PFSK-1 (cell line): ENCODE data around the gene CNOT4.

Experiments used
- POLR2AphosphoS5 ChIP-seq: IDR thresholded peaks from 2 replicates; pipeline ENCODE4 v1.6.1; 2012; ENCODE audit warnings: low read depth, mild to moderate bottlenecking, control low read depth, low read length, moderate library complexity
- SIN3A ChIP-seq: IDR thresholded peaks from 2 replicates; pipeline ENCODE4 v1.6.1; 2012; ENCODE audit warnings: mild to moderate bottlenecking, low read length, moderate library complexity, borderline replicate concordance; ENCODE audit not compliant: insufficient read depth
- TAF1 ChIP-seq: IDR thresholded peaks from 2 replicates; pipeline ENCODE4 v1.6.1; 2012; ENCODE audit warnings: low read length, control low read depth, borderline replicate concordance; ENCODE audit not compliant: insufficient read depth
- TF ChIP-seq, protein P1 (sequence below), 2 experiments: IDR thresholded peaks; 2 replicates each; pipeline versions ENCODE4 v1.6.1 to v1.8.0; 2011 to 2012; ENCODE audit warnings: low read depth in 2 of 2, low read length in 2 of 2, control low read depth in 1 of 2, inconsistent platforms in 1 of 2, mild to moderate bottlenecking in 1 of 2, moderate library complexity in 1 of 2; ENCODE audit not compliant: insufficient read depth in 1 of 2

GRCh38 chr7:135558881-135559280 lies 49.0 kb upstream of the CNOT4 start:
- TF ChIP-seq, protein P1, sequence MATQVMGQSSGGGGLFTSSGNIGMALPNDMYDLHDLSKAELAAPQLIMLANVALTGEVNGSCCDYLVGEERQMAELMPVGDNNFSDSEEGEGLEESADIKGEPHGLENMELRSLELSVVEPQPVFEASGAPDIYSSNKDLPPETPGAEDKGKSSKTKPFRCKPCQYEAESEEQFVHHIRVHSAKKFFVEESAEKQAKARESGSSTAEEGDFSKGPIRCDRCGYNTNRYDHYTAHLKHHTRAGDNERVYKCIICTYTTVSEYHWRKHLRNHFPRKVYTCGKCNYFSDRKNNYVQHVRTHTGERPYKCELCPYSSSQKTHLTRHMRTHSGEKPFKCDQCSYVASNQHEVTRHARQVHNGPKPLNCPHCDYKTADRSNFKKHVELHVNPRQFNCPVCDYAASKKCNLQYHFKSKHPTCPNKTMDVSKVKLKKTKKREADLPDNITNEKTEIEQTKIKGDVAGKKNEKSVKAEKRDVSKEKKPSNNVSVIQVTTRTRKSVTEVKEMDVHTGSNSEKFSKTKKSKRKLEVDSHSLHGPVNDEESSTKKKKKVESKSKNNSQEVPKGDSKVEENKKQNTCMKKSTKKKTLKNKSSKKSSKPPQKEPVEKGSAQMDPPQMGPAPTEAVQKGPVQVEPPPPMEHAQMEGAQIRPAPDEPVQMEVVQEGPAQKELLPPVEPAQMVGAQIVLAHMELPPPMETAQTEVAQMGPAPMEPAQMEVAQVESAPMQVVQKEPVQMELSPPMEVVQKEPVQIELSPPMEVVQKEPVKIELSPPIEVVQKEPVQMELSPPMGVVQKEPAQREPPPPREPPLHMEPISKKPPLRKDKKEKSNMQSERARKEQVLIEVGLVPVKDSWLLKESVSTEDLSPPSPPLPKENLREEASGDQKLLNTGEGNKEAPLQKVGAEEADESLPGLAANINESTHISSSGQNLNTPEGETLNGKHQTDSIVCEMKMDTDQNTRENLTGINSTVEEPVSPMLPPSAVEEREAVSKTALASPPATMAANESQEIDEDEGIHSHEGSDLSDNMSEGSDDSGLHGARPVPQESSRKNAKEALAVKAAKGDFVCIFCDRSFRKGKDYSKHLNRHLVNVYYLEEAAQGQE (IDR thresholded peaks at IDR 0.05; ENCODE audit: insufficient read depth in 1 of 2, low read depth in 2 of 2, low read length in 2 of 2): no peak
- TF ChIP-seq TAF1 (no peak), SIN3A (no peak), POLR2AphosphoS5 (no peak)
